ENCODE results near the gene UBE2V1.

UBE2V1 gene

DNA sequence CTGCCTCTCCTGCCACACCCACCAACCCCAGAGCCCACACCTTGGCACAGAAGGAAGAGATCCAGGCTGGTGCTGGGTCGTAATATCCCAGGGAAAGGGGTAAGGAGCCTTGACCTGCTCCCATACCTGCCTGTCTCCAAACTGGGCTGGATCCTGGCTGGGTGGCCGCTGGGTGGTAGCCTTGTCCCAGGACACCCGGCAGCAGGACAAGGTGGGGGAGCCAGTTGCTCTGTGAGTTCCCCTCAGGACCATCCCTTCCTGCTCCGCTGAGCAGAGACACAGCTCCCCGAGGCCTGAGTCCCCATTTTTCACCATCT, 58.8 kb downstream of the UBE2V1 start:
- TF ChIP-seq, protein P1, sequence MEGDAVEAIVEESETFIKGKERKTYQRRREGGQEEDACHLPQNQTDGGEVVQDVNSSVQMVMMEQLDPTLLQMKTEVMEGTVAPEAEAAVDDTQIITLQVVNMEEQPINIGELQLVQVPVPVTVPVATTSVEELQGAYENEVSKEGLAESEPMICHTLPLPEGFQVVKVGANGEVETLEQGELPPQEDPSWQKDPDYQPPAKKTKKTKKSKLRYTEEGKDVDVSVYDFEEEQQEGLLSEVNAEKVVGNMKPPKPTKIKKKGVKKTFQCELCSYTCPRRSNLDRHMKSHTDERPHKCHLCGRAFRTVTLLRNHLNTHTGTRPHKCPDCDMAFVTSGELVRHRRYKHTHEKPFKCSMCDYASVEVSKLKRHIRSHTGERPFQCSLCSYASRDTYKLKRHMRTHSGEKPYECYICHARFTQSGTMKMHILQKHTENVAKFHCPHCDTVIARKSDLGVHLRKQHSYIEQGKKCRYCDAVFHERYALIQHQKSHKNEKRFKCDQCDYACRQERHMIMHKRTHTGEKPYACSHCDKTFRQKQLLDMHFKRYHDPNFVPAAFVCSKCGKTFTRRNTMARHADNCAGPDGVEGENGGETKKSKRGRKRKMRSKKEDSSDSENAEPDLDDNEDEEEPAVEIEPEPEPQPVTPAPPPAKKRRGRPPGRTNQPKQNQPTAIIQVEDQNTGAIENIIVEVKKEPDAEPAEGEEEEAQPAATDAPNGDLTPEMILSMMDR (IDR thresholded peaks at IDR 0.05; ENCODE audit: low read depth, low read length) = no peak
- no peak overlapping the region for H3K4me3 ChIP-seq (ENCODE audit: low read depth, low read length)
- in situ Hi-C loops (cut with HindIII; ENCODE audit: low sequenced_read_pairs) = no loop called here
- no peak for DNase-seq (ENCODE audit: low read depth, low spot score)

DNA sequence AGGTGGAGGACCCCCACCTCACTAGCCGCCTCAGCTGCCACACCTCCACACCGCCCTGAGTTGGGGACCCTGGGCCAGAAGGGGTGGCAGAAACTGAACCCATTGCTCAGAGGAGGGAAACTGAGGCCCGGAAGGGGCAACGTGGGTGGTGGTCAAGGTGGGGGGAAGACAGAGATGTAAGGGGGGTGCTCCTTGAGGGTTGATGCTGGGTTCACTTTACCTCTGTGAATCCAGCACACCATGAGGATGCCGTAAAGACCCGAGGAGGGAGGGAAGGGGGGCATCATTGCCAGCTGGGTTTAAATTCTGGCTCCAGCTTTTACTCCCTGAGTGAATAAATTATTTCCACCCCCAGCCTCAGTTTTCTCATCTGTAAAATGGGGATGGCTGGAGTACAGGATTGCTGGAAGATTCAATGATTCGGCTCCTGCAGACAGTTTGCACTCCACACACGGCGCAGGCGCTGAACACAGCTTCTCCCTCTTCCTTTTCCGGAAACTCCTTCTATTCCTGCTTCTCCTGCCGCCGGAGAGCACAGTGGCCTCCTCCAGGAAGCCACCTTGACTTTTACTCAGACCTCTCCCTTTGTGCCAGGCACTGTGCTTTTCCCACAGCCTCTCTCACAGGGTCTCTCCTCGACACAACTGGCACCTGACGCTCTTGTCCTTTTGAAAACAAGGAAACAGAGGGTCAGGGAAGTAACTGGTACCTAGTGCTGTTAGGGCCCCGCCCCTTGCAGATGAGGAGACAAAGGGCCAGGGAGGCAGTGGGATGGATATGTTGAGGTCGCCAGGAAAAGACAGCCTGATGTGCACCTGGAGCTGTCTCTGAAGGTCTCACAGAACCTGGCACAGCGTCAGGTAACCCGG, 59.4 kb downstream of the UBE2V1 start:
- no peak overlapping the region for H3K4me3 ChIP-seq (ENCODE audit: low read depth, low read length)
- in situ Hi-C loops (cut with HindIII; ENCODE audit: low sequenced_read_pairs) = no loop called here
- no peak for DNase-seq (ENCODE audit: low read depth, low spot score)
- TF ChIP-seq, protein P1 (IDR thresholded peaks at IDR 0.05; ENCODE audit: low read depth, low read length) = no peak

DNA sequence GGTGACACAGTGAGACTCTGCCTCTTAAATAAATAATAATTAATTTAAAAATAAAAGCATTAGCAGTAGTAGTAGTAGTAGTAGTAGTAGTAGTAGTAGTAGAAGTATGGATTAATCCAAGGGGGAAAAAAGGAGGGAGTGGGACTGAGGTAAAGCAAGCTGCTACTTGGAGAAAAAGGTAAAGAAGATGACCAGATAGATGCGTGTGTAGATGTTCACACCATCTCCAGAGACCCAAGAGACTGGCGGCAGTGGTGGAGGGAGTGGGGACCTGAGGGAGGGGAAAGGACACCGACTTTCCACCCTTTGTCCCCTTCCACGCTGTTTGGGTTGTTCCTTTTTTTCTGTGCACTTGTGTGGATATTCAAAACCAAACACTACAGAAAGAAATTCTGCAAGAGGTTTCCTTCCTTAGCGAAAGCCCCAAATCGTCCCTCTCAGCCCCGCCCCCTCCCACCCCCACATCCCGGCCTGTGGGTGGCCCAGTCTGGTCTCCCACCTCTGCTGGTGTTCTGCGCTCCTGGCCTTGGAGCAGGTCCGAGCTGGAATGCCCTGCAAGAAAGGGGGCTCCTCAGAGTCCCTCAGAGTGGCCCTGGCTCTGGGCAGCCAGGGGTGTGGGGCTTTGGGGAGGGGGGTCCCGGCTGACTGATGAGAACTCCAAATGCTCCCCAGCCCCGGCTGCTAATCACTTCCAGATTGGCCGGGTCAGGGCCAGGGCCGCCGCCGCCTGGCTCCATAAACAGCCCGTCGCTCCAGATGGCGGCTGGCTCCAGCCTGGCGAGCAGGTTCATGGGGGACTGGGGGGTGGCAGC, 60.2 kb downstream of the UBE2V1 start:
- in situ Hi-C loops (cut with HindIII; ENCODE audit: low sequenced_read_pairs) = no loop called here
- TF ChIP-seq, protein P1 (IDR thresholded peaks at IDR 0.05; ENCODE audit: low read depth, low read length) = no peak
- H3K4me3 ChIP-seq (ENCODE audit: low read depth, low read length) = no peak overlapping the region
- no peak for DNase-seq (ENCODE audit: low read depth, low spot score)

DNA sequence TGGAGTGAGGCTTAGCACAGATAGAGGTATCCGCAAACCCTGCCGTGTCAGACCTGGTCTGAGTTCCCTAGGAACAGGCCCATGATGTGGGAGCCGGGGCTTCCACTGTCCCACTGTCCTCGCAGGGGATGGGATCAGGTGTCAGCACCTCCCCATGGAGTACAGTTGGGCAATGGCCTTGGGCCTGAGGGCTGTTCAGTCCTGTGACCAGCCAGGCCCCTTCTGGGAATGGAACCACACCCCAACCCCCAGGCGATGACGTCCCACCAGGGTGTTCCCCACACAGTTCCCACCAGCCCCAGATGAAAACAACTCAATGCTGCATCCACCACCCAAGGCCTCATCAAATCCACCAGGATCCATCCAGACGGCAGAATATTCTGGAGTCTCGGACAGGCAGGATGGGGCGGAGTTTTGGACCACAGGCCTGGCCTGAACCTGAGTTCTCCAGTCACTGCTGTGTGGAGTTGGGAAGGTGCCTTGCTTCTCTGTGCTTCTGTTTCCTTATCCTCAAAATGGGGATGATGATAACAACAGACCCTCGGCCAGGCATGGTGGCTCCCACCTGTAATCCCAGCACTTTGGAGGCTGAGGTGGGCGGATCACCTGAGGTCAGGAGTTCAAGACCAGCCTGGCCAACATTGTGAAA, 62.2 kb downstream of the UBE2V1 start:
- no peak for DNase-seq (ENCODE audit: low read depth, low spot score)
- no peak overlapping the region for H3K4me3 ChIP-seq (ENCODE audit: low read depth, low read length)
- TF ChIP-seq, protein P1 (IDR thresholded peaks at IDR 0.05; ENCODE audit: low read depth, low read length) = no peak
- in situ Hi-C loops (cut with HindIII; ENCODE audit: low sequenced_read_pairs) = no loop called here

DNA sequence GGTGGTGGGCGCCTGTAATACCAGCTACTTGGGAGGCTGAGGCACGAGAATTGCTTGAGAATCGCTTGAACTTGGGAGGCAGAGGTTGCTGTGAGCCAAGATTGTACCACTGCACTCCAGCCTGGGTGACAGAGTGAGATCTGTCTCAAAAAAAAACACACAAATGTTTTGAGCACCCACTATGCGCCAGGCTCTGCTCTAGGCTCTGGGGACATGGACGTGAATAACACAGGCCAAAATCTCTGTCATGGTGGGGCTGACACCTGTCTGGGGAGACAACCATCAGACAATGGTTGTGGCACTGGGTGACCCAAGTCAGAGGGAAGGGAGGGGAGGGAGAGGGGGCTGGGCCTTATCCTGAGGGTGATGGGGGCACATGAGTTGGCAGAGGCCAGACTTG, 62.7 kb downstream of the UBE2V1 start:
- TF ChIP-seq, protein P1 (IDR thresholded peaks at IDR 0.05; ENCODE audit: low read depth, low read length) = no peak
- in situ Hi-C loops (cut with HindIII; ENCODE audit: low sequenced_read_pairs) = no loop called here
- no peak for DNase-seq (ENCODE audit: low read depth, low spot score)
- no peak overlapping the region for H3K4me3 ChIP-seq (ENCODE audit: low read depth, low read length)

DNA sequence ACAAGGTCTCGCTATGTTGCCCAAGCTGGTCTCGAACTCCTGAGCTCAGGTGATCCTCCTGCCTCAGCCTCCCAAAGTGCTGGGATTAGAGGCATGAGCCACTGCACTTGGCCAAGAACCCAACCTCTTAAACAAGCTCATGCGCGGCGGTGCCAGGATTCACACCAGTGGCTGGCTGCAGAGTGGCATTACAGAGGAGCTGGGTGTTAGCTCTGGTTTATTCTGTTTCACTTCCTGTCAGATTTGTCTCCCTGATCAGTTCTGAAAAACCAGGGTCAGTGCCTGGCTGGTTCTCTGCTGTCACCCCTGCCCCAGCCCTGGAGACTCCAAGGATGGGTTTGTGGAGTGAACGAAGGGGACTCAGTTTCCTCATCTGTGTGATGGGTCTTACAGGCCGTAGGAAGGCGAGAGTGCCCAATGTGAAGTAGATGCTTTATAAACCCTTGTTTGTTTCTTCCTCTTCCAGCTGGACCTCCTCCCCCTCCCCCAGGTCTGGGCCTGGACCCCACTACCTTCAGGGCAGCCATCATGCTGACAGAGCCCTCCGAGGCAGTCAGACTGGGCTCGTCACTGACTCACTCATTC, 63.4 kb downstream of the UBE2V1 start:
- DNase-seq (ENCODE audit: low read depth, low spot score) = no peak
- TF ChIP-seq, protein P1 (IDR thresholded peaks at IDR 0.05; ENCODE audit: low read depth, low read length) = no peak
- no peak overlapping the region for H3K4me3 ChIP-seq (ENCODE audit: low read depth, low read length)
- in situ Hi-C loops (cut with HindIII; ENCODE audit: low sequenced_read_pairs) = no loop called here
